Measurements from ENCODE around the gene ADGRB2. TPM values are rescaled to one million over a fixed set of nuclear protein-coding genes. Genes with fewer than 3 reads are reported as not detected.

ADGRB2 gene
- total RNA-seq, 1 donor from 2014 or later: 21.5 TPM

DNA sequence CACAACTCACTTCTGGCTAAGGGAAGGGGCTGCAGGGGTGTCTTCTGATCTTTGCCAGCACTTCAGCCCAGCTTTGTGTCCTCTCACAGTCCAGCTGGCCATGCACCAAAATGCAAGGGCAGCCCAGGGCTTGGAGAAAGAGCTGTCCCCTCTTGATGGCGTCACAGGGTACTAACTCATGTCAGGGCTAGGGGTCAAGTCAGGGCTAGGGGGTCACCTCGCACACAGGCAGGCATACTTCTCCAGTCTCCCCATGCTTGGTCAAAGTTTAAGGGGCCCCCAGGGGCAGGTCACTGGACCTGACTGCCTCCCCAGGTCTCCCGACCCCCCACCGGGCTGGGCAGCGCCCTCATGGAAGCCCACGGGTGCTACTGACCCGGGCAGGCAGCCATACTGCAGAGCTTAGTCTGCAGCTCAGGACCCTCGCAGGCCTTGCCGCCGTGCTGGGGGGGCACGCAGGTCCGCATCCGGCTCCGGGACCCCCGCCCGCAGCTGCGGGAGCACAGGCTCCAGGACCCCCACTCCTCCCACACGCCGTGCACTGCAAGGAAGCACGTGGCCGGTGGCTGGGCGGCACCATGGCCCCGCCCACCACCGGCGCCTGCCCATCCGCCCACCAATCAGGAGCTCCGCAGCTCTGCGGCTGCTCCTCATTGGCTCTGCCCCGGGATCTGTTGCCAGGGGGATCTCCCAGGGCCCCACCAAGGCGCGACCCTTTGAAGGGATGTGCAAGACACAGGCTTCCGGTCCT is 21.5 kb downstream of the ADGRB2 start:
- Mint-ChIP-seq H3K27ac (no peak overlapping the region), H3K27me3 (ENCODE audit: low read depth) (peaks cover 4% of the 10 kb centered on the region), H3K9me3 (no peaks in the 10 kb centered on the region), H3K4me1 (peaks cover 16% of the 10 kb centered on the region), H3K4me3 (no peak overlapping the region), H3K36me3 (no peaks in the 10 kb centered on the region)
- no peak for DNase-seq (ENCODE audit: low spot score in 2 of 2, unreplicated experiment in 2 of 2)
- TF ChIP-seq, protein P1, sequence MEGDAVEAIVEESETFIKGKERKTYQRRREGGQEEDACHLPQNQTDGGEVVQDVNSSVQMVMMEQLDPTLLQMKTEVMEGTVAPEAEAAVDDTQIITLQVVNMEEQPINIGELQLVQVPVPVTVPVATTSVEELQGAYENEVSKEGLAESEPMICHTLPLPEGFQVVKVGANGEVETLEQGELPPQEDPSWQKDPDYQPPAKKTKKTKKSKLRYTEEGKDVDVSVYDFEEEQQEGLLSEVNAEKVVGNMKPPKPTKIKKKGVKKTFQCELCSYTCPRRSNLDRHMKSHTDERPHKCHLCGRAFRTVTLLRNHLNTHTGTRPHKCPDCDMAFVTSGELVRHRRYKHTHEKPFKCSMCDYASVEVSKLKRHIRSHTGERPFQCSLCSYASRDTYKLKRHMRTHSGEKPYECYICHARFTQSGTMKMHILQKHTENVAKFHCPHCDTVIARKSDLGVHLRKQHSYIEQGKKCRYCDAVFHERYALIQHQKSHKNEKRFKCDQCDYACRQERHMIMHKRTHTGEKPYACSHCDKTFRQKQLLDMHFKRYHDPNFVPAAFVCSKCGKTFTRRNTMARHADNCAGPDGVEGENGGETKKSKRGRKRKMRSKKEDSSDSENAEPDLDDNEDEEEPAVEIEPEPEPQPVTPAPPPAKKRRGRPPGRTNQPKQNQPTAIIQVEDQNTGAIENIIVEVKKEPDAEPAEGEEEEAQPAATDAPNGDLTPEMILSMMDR (IDR thresholded peaks at IDR 0.05; ENCODE audit: unreplicated experiment): no peak

DNA sequence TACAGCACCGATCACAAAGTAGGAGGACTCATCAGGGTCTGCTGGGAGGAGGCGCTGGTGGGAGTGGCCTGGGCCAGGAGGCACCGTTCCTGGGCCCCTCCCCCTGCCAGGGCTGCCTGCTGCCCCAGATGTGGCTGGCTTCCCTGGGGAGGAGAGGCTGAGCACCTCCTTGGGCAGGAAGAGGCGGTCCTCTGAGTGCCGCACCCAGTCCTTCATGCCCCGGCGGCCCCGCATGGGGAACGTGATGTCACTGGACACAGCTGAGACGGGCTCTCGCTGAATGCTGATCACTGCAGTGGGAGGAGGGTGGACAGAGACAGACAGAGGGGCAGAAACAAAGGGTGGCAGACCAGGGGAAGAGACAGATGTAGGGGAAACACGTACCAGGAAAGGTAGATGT is 24.8 kb downstream of the ADGRB2 start:
- DNase-seq (ENCODE audit: low spot score in 2 of 2, unreplicated experiment in 2 of 2): no peak
- Mint-ChIP-seq H3K27me3 (ENCODE audit: low read depth) (peaks cover 4% of the 10 kb centered on the region), H3K27ac (no peak overlapping the region), H3K4me3 (no peak overlapping the region), H3K9me3 (no peaks in the 10 kb centered on the region), H3K36me3 (no peaks in the 10 kb centered on the region), H3K4me1 (no peaks in the 10 kb centered on the region)
- TF ChIP-seq, protein P1 (IDR thresholded peaks at IDR 0.05; ENCODE audit: unreplicated experiment): no peak

DNA sequence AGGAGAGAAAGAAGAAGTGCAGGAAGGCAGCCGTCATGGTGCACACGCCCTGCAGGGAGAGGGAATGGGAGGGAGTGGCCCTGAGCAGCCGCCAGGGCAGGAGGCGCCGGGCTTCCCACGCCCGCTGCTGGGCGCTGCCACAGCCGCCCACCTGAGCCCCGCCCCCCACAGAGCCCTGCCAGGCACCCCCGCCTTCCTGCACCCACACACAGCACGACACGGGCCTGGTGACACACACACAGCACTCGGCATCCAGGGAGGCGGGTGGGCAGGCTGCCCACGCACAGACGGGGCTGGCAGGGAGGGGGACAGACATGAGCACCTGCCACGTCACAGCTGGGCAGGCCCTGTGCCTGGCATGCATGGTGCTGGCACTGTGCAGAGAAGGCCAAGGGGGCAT is 27.5 kb downstream of the ADGRB2 start:
- peaks cover 4% of the 10 kb centered on the region for H3K27me3 Mint-ChIP-seq (ENCODE audit: low read depth)
- TF ChIP-seq, protein P1 (IDR thresholded peaks at IDR 0.05; ENCODE audit: unreplicated experiment): no peak
- DNase-seq (ENCODE audit: low spot score in 2 of 2, unreplicated experiment in 2 of 2): no peak

DNA sequence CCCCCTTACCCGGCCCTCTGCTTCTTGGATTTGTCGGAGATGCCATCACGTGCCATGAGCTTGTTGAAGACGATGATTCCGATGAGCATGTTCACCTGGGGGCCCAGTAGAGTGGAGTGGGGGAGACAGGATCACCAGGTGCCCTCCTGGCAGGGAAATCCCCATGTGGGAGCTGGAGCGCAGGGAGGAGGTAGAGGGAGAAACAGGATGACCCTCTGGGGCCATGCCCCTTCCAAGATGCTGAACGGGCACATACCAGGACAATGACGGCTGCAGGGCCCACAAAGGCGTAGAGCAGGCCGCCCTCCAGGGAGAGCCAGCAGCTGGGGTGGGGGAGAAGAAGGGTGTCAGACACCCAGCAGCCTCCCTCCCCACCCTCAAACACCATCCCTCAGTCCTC is 28.6 kb downstream of the ADGRB2 start:
- no peak overlapping the region for H3K4me3 Mint-ChIP-seq
- H3K27ac Mint-ChIP-seq: no peak overlapping the region
- H3K27me3 Mint-ChIP-seq (ENCODE audit: low read depth): peaks cover 4% of the 10 kb centered on the region
- H3K36me3 Mint-ChIP-seq: no peaks in the 10 kb centered on the region
- H3K4me1 Mint-ChIP-seq: no peaks in the 10 kb centered on the region
- TF ChIP-seq, protein P1 (IDR thresholded peaks at IDR 0.05; ENCODE audit: unreplicated experiment): no peak
- H3K9me3 Mint-ChIP-seq: no peaks in the 10 kb centered on the region
- no peak for DNase-seq (ENCODE audit: low spot score in 2 of 2, unreplicated experiment in 2 of 2)

More for the DNA sequence above, 27.5 kb downstream of the ADGRB2 start:
- Mint-ChIP-seq H3K4me3 (no peak overlapping the region), H3K4me1 (no peaks in the 10 kb centered on the region), H3K27ac (no peak overlapping the region), H3K36me3 (no peaks in the 10 kb centered on the region), H3K9me3 (no peaks in the 10 kb centered on the region)

DNA sequence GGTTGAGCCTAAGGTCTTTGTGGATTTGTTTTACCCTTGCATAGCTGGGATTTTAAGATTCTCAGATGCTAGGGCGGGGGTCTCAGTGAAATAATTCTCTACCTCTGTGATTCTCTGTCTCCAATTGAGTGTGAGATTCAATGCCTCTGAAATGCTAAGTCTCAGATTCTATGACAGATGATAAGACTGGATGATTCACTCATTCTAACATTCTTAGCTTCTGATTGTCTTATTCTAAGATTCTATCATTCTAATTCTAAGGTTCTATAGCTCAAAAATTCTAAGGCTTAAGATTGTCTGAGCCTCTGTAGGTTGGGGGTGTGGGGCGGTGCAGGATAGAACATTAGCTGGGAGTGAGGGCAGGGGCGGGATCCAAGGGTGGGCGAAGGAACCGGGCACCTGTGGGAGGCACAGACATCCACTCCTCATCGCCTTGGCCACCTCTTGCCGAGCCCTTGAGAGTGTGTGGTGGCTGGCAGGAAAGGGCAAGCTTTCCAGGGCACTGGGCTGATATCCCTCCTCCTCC is 29.5 kb downstream of the ADGRB2 start:
- DNase-seq (ENCODE audit: low spot score in 2 of 2, unreplicated experiment in 2 of 2): no peak
- Mint-ChIP-seq H3K4me1 (no peaks in the 10 kb centered on the region), H3K36me3 (no peaks in the 10 kb centered on the region), H3K27me3 (ENCODE audit: low read depth) (peaks cover 3% of the 10 kb centered on the region), H3K9me3 (no peaks in the 10 kb centered on the region), H3K4me3 (no peak overlapping the region), H3K27ac (no peak overlapping the region)
- TF ChIP-seq, protein P1 (IDR thresholded peaks at IDR 0.05; ENCODE audit: unreplicated experiment): no peak

Data from mesothelial cell of epicardium (in vitro differentiated cells).